Adrenal gland (tissue), 5 donors: ENCODE results near the gene ANO6.

Experiments used
- CTCF ChIP-seq, 6 experiments: fragments of 450-650 bp in 4 of 6; fragments of 200-600 bp in 2 of 6; sonication (generic) in 1 of 6; IDR thresholded peaks; 1 replicate in 5 of 6; 2 replicates in 1 of 6; pipeline versions ENCODE4 v1.5.1 to v1.8.0; 2016 to 2021; ENCODE audit warnings: antibody characterized with exemption in 6 of 6, mild to moderate bottlenecking in 2 of 6, moderate library complexity in 1 of 6
- POLR2A ChIP-seq, 2 donors: fragments of 450-650 bp; IDR thresholded peaks; one replicate each; pipeline ENCODE4 v1.6.1; 2017; ENCODE audit warnings: antibody characterized with exemption in 2 of 2, mild to moderate bottlenecking in 2 of 2, moderate library complexity in 1 of 2
- donor health status: DM: no; HTN: no; CAD: no.

- TF ChIP-seq CTCF (IDR thresholded peaks at IDR 0.05), result peak in 2 of 6 experiments; percentile 19 to 24
- peak in 1 of 2 donors; percentile 26 for TF ChIP-seq POLR2A (IDR thresholded peaks at IDR 0.05)
Measured at GRCh38 chr12:45234139-45234865, 18.4 kb downstream of the ANO6 start.
